Kidney (tissue), 14 donors: ENCODE results near the gene FAM181A. TPM values are rescaled to one million over a fixed set of nuclear protein-coding genes. Genes with fewer than 3 reads are reported as not detected.

Experiments
- DNase-seq, 5 donors: peaks; one replicate each; pipeline ENCODE4 v3.0.0-alpha.2; 2013 to 2020
- FAIRE-seq: peaks from 2 replicates; lab custom pipeline; 2012; peaks lifted over from hg19 to GRCh38; lab: Jason Lieb, UNC
- H3K27ac ChIP-seq, 2 donors: one replicate each; pipeline ENCODE4 v1.7.0; 2013; ENCODE audit warnings: low read depth in 2 of 2, low read length in 2 of 2, inconsistent platforms in 1 of 2
- H3K27me3 ChIP-seq: one replicate; pipeline ENCODE4 v1.7.1; 2013; ENCODE audit warnings: low read length, inconsistent platforms; ENCODE audit not compliant: control insufficient read depth, insufficient read depth
- H3K36me3 ChIP-seq, 3 donors: one replicate each; pipeline versions ENCODE4 v1.7.0 to v1.7.1; 2013; ENCODE audit warnings: low read length in 3 of 3, control low read depth in 1 of 3, inconsistent platforms in 1 of 3; ENCODE audit not compliant: insufficient read depth in 3 of 3, control insufficient read depth in 2 of 3
- H3K4me1 ChIP-seq, 3 donors: one replicate each; pipeline versions ENCODE4 v1.7.0 to v1.7.1; 2013; ENCODE audit warnings: low read length in 3 of 3, inconsistent platforms in 1 of 3, low read depth in 1 of 3; ENCODE audit not compliant: control insufficient read depth in 2 of 3, insufficient read depth in 2 of 3
- H3K4me3 ChIP-seq, 3 donors: one replicate each; pipeline versions ENCODE4 v1.7.0 to v1.8.1; 2013; ENCODE audit warnings: low read length in 3 of 3, control low read depth in 1 of 3, inconsistent platforms in 1 of 3
- H3K9ac ChIP-seq, 3 donors: one replicate each; pipeline versions ENCODE4 v1.7.0 to v1.7.1; 2013; ENCODE audit warnings: low read length in 3 of 3, control low read depth in 1 of 3, inconsistent platforms in 1 of 3
- H3K9me3 ChIP-seq, 3 donors: one replicate each; pipeline versions ENCODE4 v1.7.0 to v1.7.1; 2013; ENCODE audit warnings: low read length in 3 of 3, control low read depth in 1 of 3, inconsistent platforms in 1 of 3; ENCODE audit not compliant: control insufficient read depth in 2 of 3, insufficient read depth in 1 of 3
- intact Hi-C: fragments of 100-400 bp; cut with DNase I; formaldehyde crosslinking; loops from one replicate; pipeline ENCODE4 v1.11.1; 2022
- polyA plus RNA-seq: library from polyadenylated mRNA; stranded (reverse); fragments of 350-450 nt; fragmentation: Illumina TruSeq; extraction: RNeasy Lipid Tissue Mini Kit (QIAGEN cat#74804); gene quantifications from one replicate; pipeline ENCODE4 v1.2.3, GENCODE V29; 2014; ENCODE audit warnings: low read depth, low replicate concordance; ENCODE audit not compliant: insufficient read depth
- total RNA-seq: library from RNA; stranded (reverse); fragmentation: NEBNext Ultra II Directional; extraction: Animal tissue kit (Norgen Biotek cat#: 25700); gene quantifications from one replicate; pipeline ENCODE4 v1.2.1, GENCODE V29; 2021
- TF ChIP-seq, protein P1 (sequence below): IDR thresholded peaks from 3 replicates; pipeline ENCODE4 v1.5.1; 2012; ENCODE audit warnings: mild to moderate bottlenecking, moderate library complexity, borderline replicate concordance; ENCODE audit not compliant: insufficient read depth; ENCODE audit errors: extremely low read depth
- donor health status: control.
- donor health status: control.
- donor health status: control.
- donor health status: control.
- donor health status: control.
- donor health status: DM: yes; HTN: yes; CAD: no.
- donor health status: Normal renal cell carcinoma (clear cell type).

The FAM181A gene
- total and polyA plus RNA-seq, 2 donors from 2014 or later: not detected

- H3K9ac ChIP-seq: no peak overlapping the region
- no peaks in the 10 kb centered on the region for H3K36me3 ChIP-seq
- H3K9me3 ChIP-seq: no peaks in the 10 kb centered on the region
- H3K4me3 ChIP-seq: no peak overlapping the region
- H3K4me1 ChIP-seq: no peaks in the 10 kb centered on the region
- FAIRE-seq (no peak), DNase-seq (no peak)
- TF ChIP-seq, protein P1, sequence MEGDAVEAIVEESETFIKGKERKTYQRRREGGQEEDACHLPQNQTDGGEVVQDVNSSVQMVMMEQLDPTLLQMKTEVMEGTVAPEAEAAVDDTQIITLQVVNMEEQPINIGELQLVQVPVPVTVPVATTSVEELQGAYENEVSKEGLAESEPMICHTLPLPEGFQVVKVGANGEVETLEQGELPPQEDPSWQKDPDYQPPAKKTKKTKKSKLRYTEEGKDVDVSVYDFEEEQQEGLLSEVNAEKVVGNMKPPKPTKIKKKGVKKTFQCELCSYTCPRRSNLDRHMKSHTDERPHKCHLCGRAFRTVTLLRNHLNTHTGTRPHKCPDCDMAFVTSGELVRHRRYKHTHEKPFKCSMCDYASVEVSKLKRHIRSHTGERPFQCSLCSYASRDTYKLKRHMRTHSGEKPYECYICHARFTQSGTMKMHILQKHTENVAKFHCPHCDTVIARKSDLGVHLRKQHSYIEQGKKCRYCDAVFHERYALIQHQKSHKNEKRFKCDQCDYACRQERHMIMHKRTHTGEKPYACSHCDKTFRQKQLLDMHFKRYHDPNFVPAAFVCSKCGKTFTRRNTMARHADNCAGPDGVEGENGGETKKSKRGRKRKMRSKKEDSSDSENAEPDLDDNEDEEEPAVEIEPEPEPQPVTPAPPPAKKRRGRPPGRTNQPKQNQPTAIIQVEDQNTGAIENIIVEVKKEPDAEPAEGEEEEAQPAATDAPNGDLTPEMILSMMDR: no peak
- intact Hi-C loops: loop anchor here (5.0 kb wide), 1 partner anchor 52 kb away; the partner anchor contains the start of gene CCDC197
- no peak overlapping the region for H3K27ac ChIP-seq
- peaks cover under 1% of the 10 kb centered on the region for H3K27me3 ChIP-seq
Measured at GRCh38 chr14:93945070-93945399, 17.9 kb downstream of the FAM181A start.

DNA sequence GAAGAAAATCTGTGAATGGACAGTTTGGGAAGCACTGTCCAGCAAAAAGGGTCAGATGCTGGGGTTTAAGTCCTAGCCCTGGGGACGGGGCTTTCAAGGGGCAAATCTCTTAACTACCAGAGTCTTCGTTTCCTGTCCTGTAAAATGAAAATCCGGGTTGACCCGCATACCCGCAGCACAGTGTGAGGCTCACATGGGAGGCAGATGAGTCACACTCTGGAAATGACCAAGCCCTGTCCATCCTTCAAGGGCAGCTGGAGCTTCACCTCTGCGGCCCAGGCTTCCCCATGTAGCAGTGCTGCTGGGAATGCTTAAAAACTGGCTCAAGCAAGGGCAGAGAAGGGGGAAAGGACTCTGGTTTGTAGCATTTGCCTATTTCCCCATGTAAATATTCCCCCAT, 19.0 kb downstream of the FAM181A start:
- no peak overlapping the region for H3K4me3 ChIP-seq
- intact Hi-C loops: loop anchor here (5.0 kb wide), 1 partner anchor 51 kb away; the partner anchor contains the start of gene CCDC197
- FAIRE-seq: no peak
- H3K9ac ChIP-seq: no peak overlapping the region
- H3K36me3 ChIP-seq: no peaks in the 10 kb centered on the region
- H3K4me1 ChIP-seq: no peaks in the 10 kb centered on the region
- TF ChIP-seq, protein P1: no peak
- DNase-seq: no peak
- H3K27me3 ChIP-seq: no peaks in the 10 kb centered on the region
- H3K9me3 ChIP-seq: no peaks in the 10 kb centered on the region
- H3K27ac ChIP-seq: no peak overlapping the region

GRCh38 chr14:93946541-93947090, 19.5 kb downstream of the FAM181A start:
- DNase-seq: no peak
- H3K4me1 ChIP-seq: no peaks in the 10 kb centered on the region
- H3K27ac ChIP-seq: no peak overlapping the region
- no peaks in the 10 kb centered on the region for H3K27me3 ChIP-seq
- H3K9ac ChIP-seq: no peak overlapping the region
- no peak for FAIRE-seq
- no peaks in the 10 kb centered on the region for H3K36me3 ChIP-seq
- intact Hi-C loops: loop anchor here (5.0 kb wide), 1 partner anchor 51 kb away; the partner anchor contains the start of gene CCDC197
- H3K9me3 ChIP-seq: no peaks in the 10 kb centered on the region
- TF ChIP-seq, protein P1: no peak
- H3K4me3 ChIP-seq: no peak overlapping the region
